ENCODE data around the gene MSRB1. TPM values are rescaled to one million over a fixed set of nuclear protein-coding genes. Genes with fewer than 3 reads are reported as not detected.
A peak's percentile ranks its signal among the peaks of the same experiment; 100 is the strongest.

Gene MSRB1
- total and polyA plus RNA-seq, 2 of the 13 experiments (the other 11 are each of a cell fraction or from before 2014, with no cell fraction given) = 32.1 to 75.4 TPM

DNA sequence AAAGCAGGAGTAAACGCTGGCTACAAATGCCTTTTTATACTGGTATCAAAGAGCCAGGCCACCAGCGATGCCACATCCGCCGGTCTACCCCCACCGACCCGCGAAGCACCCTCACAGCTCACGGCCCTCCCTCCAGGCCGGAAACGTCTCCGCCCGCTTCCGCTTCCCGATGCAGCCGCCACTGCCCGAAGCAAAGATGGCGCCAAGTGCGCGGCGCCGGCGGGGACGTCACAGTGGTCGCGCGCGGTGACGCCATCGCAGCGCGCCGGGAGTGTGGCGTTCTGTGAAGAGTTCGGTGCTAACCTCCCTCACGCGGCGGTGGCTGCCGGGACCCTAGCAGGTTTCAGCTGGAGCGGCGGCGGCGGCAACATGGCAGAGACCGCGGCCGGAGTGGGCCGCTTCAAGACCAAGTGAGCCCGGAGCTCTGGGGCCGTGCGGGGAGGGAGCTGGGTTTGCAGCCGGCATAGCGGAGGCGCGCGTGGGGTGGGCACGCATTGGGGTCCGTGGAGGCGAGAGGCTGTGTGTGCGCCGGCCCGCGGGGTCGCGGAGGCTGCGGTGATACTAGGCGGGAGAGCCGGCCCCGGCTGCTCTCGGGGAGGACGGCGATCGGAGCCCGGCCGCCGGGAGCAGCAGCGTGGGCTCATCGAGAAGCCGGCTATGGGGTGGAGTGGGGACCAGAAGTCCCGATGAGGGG lies 28.9 kb upstream of the MSRB1 start, which contains the start of gene TBL3 (continued):
- TF ChIP-seq KDM3A (CRISPR knock-in tag; IDR thresholded peaks at IDR 0.05; ENCODE audit: low read depth) (peak; percentile 28; the same call in 1 of the 2 replicates), ZNF577 (CRISPR knock-in tag; IDR thresholded peaks at IDR 0.05; ENCODE audit: borderline replicate concordance, low read depth) (no peak), NBN (conservative IDR thresholded peaks at IDR 0.05) (no peak), ZNF780A (CRISPR knock-in tag; IDR thresholded peaks at IDR 0.05) (no peak; the same call in 1 of the 2 replicates), NFIC (IDR thresholded peaks at IDR 0.05; ENCODE audit: low read length) (no peak), ZBTB7B (CRISPR knock-in tag; IDR thresholded peaks at IDR 0.05) (peak; percentile 62), RFX1 (IDR thresholded peaks at IDR 0.05) (no peak), NFE2L2 (IDR thresholded peaks at IDR 0.05; ENCODE audit: low read length) (no peak), CBFB (CRISPR knock-in tag; IDR thresholded peaks at IDR 0.05) (peak; percentile 97), PHF8 (CRISPR knock-in tag; IDR thresholded peaks at IDR 0.05) (peak; percentile 93), ZZZ3 (CRISPR knock-in tag; IDR thresholded peaks at IDR 0.05; ENCODE audit: borderline replicate concordance) (peak; percentile 97; the same call in 1 of the 2 replicates), REXO4 (CRISPR knock-in tag; IDR thresholded peaks at IDR 0.05; ENCODE audit: borderline replicate concordance) (no peak), CHD4 (IDR thresholded peaks at IDR 0.05; ENCODE audit: borderline replicate concordance, low read length) (no peak), ZSCAN25 (CRISPR knock-in tag; IDR thresholded peaks at IDR 0.05) (peak; percentile 70; the same call in 1 of the 2 replicates), ONECUT2 (CRISPR knock-in tag; IDR thresholded peaks at IDR 0.05) (no peak), PITX1 (CRISPR knock-in tag; IDR thresholded peaks at IDR 0.05) (peak; percentile 78; the same call in 1 of the 2 replicates), SP5 (CRISPR knock-in tag; IDR thresholded peaks at IDR 0.05; ENCODE audit: borderline replicate concordance, low read depth) (peak; percentile 88), ZNF143 (CRISPR knock-in tag; IDR thresholded peaks at IDR 0.05) (peak; percentile 85), TOE1 (CRISPR knock-in tag; IDR thresholded peaks at IDR 0.05) (no peak), ZFP62 (CRISPR knock-in tag; IDR thresholded peaks at IDR 0.05) (no peak)
- TF ChIP-seq, protein P1, sequence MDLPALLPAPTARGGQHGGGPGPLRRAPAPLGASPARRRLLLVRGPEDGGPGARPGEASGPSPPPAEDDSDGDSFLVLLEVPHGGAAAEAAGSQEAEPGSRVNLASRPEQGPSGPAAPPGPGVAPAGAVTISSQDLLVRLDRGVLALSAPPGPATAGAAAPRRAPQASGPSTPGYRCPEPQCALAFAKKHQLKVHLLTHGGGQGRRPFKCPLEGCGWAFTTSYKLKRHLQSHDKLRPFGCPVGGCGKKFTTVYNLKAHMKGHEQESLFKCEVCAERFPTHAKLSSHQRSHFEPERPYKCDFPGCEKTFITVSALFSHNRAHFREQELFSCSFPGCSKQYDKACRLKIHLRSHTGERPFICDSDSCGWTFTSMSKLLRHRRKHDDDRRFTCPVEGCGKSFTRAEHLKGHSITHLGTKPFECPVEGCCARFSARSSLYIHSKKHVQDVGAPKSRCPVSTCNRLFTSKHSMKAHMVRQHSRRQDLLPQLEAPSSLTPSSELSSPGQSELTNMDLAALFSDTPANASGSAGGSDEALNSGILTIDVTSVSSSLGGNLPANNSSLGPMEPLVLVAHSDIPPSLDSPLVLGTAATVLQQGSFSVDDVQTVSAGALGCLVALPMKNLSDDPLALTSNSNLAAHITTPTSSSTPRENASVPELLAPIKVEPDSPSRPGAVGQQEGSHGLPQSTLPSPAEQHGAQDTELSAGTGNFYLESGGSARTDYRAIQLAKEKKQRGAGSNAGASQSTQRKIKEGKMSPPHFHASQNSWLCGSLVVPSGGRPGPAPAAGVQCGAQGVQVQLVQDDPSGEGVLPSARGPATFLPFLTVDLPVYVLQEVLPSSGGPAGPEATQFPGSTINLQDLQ (CRISPR knock-in tag; IDR thresholded peaks at IDR 0.05) = peak; percentile 82; the same call in 1 of the 2 replicates
- TF ChIP-seq, protein P2, sequence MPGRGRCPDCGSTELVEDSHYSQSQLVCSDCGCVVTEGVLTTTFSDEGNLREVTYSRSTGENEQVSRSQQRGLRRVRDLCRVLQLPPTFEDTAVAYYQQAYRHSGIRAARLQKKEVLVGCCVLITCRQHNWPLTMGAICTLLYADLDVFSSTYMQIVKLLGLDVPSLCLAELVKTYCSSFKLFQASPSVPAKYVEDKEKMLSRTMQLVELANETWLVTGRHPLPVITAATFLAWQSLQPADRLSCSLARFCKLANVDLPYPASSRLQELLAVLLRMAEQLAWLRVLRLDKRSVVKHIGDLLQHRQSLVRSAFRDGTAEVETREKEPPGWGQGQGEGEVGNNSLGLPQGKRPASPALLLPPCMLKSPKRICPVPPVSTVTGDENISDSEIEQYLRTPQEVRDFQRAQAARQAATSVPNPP (CRISPR knock-in tag; IDR thresholded peaks at IDR 0.05) = no peak
- TF ChIP-seq, protein P3, sequence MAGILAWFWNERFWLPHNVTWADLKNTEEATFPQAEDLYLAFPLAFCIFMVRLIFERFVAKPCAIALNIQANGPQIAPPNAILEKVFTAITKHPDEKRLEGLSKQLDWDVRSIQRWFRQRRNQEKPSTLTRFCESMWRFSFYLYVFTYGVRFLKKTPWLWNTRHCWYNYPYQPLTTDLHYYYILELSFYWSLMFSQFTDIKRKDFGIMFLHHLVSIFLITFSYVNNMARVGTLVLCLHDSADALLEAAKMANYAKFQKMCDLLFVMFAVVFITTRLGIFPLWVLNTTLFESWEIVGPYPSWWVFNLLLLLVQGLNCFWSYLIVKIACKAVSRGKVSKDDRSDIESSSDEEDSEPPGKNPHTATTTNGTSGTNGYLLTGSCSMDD (CRISPR knock-in tag; IDR thresholded peaks at IDR 0.05) = 0 out of 2 replicates have a peak, but pooled peaks have one; percentile 11
- TF ChIP-seq, protein P4, sequence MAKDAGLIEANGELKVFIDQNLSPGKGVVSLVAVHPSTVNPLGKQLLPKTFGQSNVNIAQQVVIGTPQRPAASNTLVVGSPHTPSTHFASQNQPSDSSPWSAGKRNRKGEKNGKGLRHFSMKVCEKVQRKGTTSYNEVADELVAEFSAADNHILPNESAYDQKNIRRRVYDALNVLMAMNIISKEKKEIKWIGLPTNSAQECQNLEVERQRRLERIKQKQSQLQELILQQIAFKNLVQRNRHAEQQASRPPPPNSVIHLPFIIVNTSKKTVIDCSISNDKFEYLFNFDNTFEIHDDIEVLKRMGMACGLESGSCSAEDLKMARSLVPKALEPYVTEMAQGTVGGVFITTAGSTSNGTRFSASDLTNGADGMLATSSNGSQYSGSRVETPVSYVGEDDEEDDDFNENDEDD (CRISPR knock-in tag; IDR thresholded peaks at IDR 0.05; ENCODE audit: borderline replicate concordance) = peak; percentile 87

Data from HepG2 (cell line).